Body of pancreas (tissue), 4 donors: ENCODE results near the gene VSTM4.

Source experiments
- CTCF ChIP-seq, 7 experiments: fragments of 450-650 bp in 4 of 7; fragments of 200-600 bp in 3 of 7; sonication (generic) in 3 of 7; IDR thresholded peaks; one replicate each; pipeline ENCODE4 v1.5.1; 2016 to 2019; ENCODE audit warnings: antibody characterized with exemption in 7 of 7
- POLR2A ChIP-seq, 3 donors: fragments of 450-650 bp; IDR thresholded peaks; one replicate each; pipeline ENCODE4 v1.6.1; 2016; ENCODE audit warnings: antibody characterized with exemption in 3 of 3, mild to moderate bottlenecking in 2 of 3

DNA sequence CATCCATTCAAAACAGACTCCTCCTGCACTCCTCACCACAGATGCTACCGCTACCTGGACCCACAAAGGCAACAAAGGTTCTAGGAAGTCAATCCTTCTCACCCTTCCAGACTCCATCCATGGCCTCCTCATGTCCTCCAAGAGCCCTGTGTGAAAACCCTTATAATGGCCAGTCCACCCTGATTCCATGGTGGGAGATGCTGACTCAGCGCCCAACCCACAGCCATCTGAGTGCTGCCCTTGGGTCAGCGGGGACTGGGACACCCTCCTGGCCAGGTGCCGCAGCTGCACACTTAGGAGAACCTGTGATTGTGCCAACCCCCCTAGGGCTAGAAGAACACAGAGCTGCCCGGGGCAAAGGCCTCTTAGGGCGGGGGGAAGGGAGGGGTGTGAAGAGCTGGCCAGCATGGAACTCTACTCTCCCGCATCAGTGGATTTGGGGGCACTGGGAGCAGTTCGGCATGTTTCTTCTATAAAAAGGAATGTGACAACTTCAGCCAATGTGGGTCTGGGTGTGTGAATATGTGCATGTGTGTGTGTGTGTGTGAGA is 47.5 kb upstream of the VSTM4 start:
- no peak for TF ChIP-seq CTCF (IDR thresholded peaks at IDR 0.05)
- TF ChIP-seq POLR2A (IDR thresholded peaks at IDR 0.05), result no peak
